ENCODE results near the gene RGL4. TPM values are rescaled to one million over a fixed set of nuclear protein-coding genes. Genes with fewer than 3 reads are reported as not detected.

RGL4 gene
- total and polyA plus RNA-seq, 2 experiments from 2014 or later, result 0.16 TPM; not detected in 1

- TF ChIP-seq, protein P1, sequence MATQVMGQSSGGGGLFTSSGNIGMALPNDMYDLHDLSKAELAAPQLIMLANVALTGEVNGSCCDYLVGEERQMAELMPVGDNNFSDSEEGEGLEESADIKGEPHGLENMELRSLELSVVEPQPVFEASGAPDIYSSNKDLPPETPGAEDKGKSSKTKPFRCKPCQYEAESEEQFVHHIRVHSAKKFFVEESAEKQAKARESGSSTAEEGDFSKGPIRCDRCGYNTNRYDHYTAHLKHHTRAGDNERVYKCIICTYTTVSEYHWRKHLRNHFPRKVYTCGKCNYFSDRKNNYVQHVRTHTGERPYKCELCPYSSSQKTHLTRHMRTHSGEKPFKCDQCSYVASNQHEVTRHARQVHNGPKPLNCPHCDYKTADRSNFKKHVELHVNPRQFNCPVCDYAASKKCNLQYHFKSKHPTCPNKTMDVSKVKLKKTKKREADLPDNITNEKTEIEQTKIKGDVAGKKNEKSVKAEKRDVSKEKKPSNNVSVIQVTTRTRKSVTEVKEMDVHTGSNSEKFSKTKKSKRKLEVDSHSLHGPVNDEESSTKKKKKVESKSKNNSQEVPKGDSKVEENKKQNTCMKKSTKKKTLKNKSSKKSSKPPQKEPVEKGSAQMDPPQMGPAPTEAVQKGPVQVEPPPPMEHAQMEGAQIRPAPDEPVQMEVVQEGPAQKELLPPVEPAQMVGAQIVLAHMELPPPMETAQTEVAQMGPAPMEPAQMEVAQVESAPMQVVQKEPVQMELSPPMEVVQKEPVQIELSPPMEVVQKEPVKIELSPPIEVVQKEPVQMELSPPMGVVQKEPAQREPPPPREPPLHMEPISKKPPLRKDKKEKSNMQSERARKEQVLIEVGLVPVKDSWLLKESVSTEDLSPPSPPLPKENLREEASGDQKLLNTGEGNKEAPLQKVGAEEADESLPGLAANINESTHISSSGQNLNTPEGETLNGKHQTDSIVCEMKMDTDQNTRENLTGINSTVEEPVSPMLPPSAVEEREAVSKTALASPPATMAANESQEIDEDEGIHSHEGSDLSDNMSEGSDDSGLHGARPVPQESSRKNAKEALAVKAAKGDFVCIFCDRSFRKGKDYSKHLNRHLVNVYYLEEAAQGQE (IDR thresholded peaks at IDR 0.05; ENCODE audit: unreplicated experiment), result no peak
- TF ChIP-seq JUNB (IDR thresholded peaks at IDR 0.05; ENCODE audit: unreplicated experiment) (no peak), NANOG (IDR thresholded peaks at IDR 0.05; ENCODE audit: borderline replicate concordance) (no peak)
- TF ChIP-seq, protein P2, sequence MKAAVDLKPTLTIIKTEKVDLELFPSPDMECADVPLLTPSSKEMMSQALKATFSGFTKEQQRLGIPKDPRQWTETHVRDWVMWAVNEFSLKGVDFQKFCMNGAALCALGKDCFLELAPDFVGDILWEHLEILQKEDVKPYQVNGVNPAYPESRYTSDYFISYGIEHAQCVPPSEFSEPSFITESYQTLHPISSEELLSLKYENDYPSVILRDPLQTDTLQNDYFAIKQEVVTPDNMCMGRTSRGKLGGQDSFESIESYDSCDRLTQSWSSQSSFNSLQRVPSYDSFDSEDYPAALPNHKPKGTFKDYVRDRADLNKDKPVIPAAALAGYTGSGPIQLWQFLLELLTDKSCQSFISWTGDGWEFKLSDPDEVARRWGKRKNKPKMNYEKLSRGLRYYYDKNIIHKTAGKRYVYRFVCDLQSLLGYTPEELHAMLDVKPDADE (IDR thresholded peaks at IDR 0.05), result no peak
Observed at GRCh38 chr22:23688121-23688520, 2.7 kb upstream of the RGL4 start (continued).

DNA sequence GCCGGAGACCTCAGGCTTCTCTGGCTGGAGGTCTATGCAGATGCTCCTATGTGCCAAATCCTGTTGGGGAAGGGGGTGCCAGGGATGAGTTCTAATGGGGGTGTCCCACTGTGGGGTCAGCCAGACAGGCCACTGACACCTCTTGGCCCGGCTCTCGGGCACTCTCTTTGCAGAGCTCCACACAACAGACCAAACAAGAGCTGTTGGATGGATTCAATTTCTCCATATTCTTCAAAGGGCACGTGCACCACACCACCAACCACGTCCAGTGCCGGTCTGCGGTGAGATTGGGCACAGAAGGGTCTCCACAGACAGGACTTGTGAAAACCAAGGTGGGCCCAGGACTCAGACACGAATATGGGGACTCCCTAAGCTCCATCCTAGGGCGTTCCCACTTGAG lies 2.2 kb upstream of the RGL4 start:
- ATAC-seq, result no peak

More for the DNA sequence above, 2.2 kb upstream of the RGL4 start:
- no peak overlapping the region for H3K4me3 Mint-ChIP-seq
- no peaks in the 10 kb centered on the region for H3K79me2 ChIP-seq (replicated peaks; ENCODE audit: insufficient read depth)
- H3K4me1 ChIP-seq (ENCODE audit: insufficient read depth), result no peaks in the 10 kb centered on the region
- H4K20me1 ChIP-seq (replicated peaks; ENCODE audit: insufficient read depth), result peaks cover 3% of the 10 kb centered on the region
- peaks cover 11% of the 10 kb centered on the region for H3K36me3 Mint-ChIP-seq (ENCODE audit: low read depth)
- peaks cover 10% of the 10 kb centered on the region for H3K27me3 Mint-ChIP-seq (ENCODE audit: insufficient read depth, low read depth, poor library complexity)
- no peaks in the 10 kb centered on the region for H3K27me3 ChIP-seq (ENCODE audit: insufficient read depth)
- no peak overlapping the region for H3K27ac Mint-ChIP-seq
- TF ChIP-seq, protein P1 (IDR thresholded peaks at IDR 0.05; ENCODE audit: unreplicated experiment), result no peak
- H3F3A ChIP-seq (replicated peaks; ENCODE audit: low read depth), result no peaks in the 10 kb centered on the region
- H3K9me2 ChIP-seq (ENCODE audit: insufficient read depth), result no peaks in the 10 kb centered on the region
- H3K36me3 ChIP-seq (ENCODE audit: insufficient read depth), result peaks cover 4% of the 10 kb centered on the region; the same call in 1 of the 2 replicates
- H3K4me1 Mint-ChIP-seq, result no peaks in the 10 kb centered on the region
- no peak overlapping the region for H3K27ac ChIP-seq (ENCODE audit: low read depth)
- no peaks in the 10 kb centered on the region for H3K9me3 Mint-ChIP-seq
- H3K4me3 ChIP-seq, result no peak overlapping the region
- DNase-seq (ENCODE audit: low spot score), result no peak
- no peak overlapping the region for H2AFZ ChIP-seq
- H3K4me2 ChIP-seq, result no peak overlapping the region

Data from GM23338 (cell line).